ENCODE data around the gene PEMT. TPM values are rescaled to one million over a fixed set of nuclear protein-coding genes. Genes with fewer than 3 reads are reported as not detected.

The PEMT gene
- total RNA-seq, 2 experiments from 2014 or later: 11.4 to 12.0 TPM

GRCh38 chr17:17603895-17604225, 12.4 kb upstream of the PEMT start:
- CTCF ChIA-PET: no interaction called here
- ATAC-seq (ENCODE audit: poor library complexity): no peak
- Histone ChIP-seq H3K9me3 (ENCODE audit: control insufficient read depth in 1 of 2, insufficient read depth in 1 of 2, low read length in 2 of 2) (no peaks in the 10 kb centered on the region), H3K4me3 (ENCODE audit: low read length) (no peak overlapping the region), H3K27ac (ENCODE audit: low read depth in 1 of 2, low read length in 2 of 2) (no peak overlapping the region), H3K4me1 (ENCODE audit: insufficient read depth, low read length) (no peaks in the 10 kb centered on the region), H3K36me3 (ENCODE audit: insufficient read depth, low read length) (no peaks in the 10 kb centered on the region), H3K27me3 (ENCODE audit: control insufficient read depth in 1 of 2, insufficient read depth in 2 of 2, low read length in 2 of 2) (no peaks in the 10 kb centered on the region)
- Mint-ChIP-seq H3K4me3 (no peak overlapping the region), H3K9me3 (no peaks in the 10 kb centered on the region), H3K27ac (no peak overlapping the region), H3K27me3 (no peaks in the 10 kb centered on the region), H3K36me3 (ENCODE audit: low read depth) (no peaks in the 10 kb centered on the region), H3K4me1 (ENCODE audit: low read depth) (no peaks in the 10 kb centered on the region)
- no peak for DNase-seq
- TF ChIP-seq CTCF (IDR thresholded peaks at IDR 0.05): no peak
- POLR2A ChIA-PET: no interaction called here
- intact Hi-C loops (cut with DNase I, micrococcal nuclease): no loop called here

GRCh38 chr17:17603178-17603894, 11.8 kb upstream of the PEMT start:
- Mint-ChIP-seq H3K27me3 (no peaks in the 10 kb centered on the region), H3K4me1 (ENCODE audit: low read depth) (no peaks in the 10 kb centered on the region)
- POLR2A ChIA-PET: no interaction called here

GRCh38 chr17:17599965-17600364, 8.5 kb upstream of the PEMT start:
- ChIA-PET CTCF (no interaction called here), POLR2A (no interaction called here)
- no peaks in the 10 kb centered on the region for H3K9me3 Mint-ChIP-seq
- no peaks in the 10 kb centered on the region for H3K27me3 Mint-ChIP-seq
- H3K36me3 Mint-ChIP-seq (ENCODE audit: low read depth): no peaks in the 10 kb centered on the region
- intact Hi-C loops (cut with DNase I, micrococcal nuclease): no loop called here
- Histone ChIP-seq H3K9me3 (ENCODE audit: control insufficient read depth in 1 of 2, insufficient read depth in 1 of 2, low read length in 2 of 2) (no peaks in the 10 kb centered on the region), H3K27me3 (ENCODE audit: control insufficient read depth in 1 of 2, insufficient read depth in 2 of 2, low read length in 2 of 2) (no peaks in the 10 kb centered on the region), H3K4me3 (ENCODE audit: low read length) (no peak overlapping the region), H3K4me1 (ENCODE audit: insufficient read depth, low read length) (no peaks in the 10 kb centered on the region), H3K36me3 (ENCODE audit: insufficient read depth, low read length) (no peaks in the 10 kb centered on the region), H3K27ac (ENCODE audit: low read depth in 1 of 2, low read length in 2 of 2) (no peak overlapping the region)
- DNase-seq (no peak), ATAC-seq (ENCODE audit: poor library complexity) (no peak)
- no peak overlapping the region for H3K27ac Mint-ChIP-seq
- no peaks in the 10 kb centered on the region for H3K4me1 Mint-ChIP-seq (ENCODE audit: low read depth)
- TF ChIP-seq CTCF (IDR thresholded peaks at IDR 0.05): no peak
- H3K4me3 Mint-ChIP-seq: no peak overlapping the region

More at GRCh38 chr17:17603178-17603894, 11.8 kb upstream of the PEMT start:
- ATAC-seq (ENCODE audit: poor library complexity) (no peak), DNase-seq (no peak)
- Histone ChIP-seq H3K27ac (ENCODE audit: low read depth in 1 of 2, low read length in 2 of 2) (no peak overlapping the region), H3K4me3 (ENCODE audit: low read length) (no peak overlapping the region), H3K27me3 (ENCODE audit: control insufficient read depth in 1 of 2, insufficient read depth in 2 of 2, low read length in 2 of 2) (no peaks in the 10 kb centered on the region), H3K36me3 (ENCODE audit: insufficient read depth, low read length) (no peaks in the 10 kb centered on the region), H3K4me1 (ENCODE audit: insufficient read depth, low read length) (no peaks in the 10 kb centered on the region), H3K9me3 (ENCODE audit: control insufficient read depth in 1 of 2, insufficient read depth in 1 of 2, low read length in 2 of 2) (no peaks in the 10 kb centered on the region)
- CTCF ChIA-PET: no interaction called here
- H3K9me3 Mint-ChIP-seq: no peaks in the 10 kb centered on the region
- no peak overlapping the region for H3K4me3 Mint-ChIP-seq
- intact Hi-C loops (cut with DNase I, micrococcal nuclease): no loop called here
- H3K27ac Mint-ChIP-seq: no peak overlapping the region
- TF ChIP-seq CTCF (IDR thresholded peaks at IDR 0.05): no peak
- no peaks in the 10 kb centered on the region for H3K36me3 Mint-ChIP-seq (ENCODE audit: low read depth)

Measured in CD4-positive, alpha-beta T cell (primary cell).